GM19467 (cell line): ENCODE data around the gene EEF1A2.

Experiments used
- ATAC-seq: cut with Tn5 transposase; IDR thresholded peaks from one replicate; pipeline ENCODE4 v1.9.1; 2021; ENCODE audit warnings: mild to moderate bottlenecking, moderate library complexity; ENCODE audit not compliant: unreplicated experiment

The EEF1A2 gene

GRCh38 chr20:63498960-63499337 lies at the start of gene EEF1A2:
Gene EEF1A2 (minus strand): TSS chr20:63499083. CDS start chr20:63497763, 1,320 bp downstream.
- ATAC-seq, result no peak

GRCh38 chr20:63548542-63548941 lies 49.7 kb upstream of the EEF1A2 start:
- no peak for ATAC-seq

GRCh38 chr20:63547725-63548480 lies 49.0 kb upstream of the EEF1A2 start, which contains the start of gene SRMS:
Gene SRMS (minus strand): TSS chr20:63547749. CDS start chr20:63547463, 286 bp downstream.
- ATAC-seq, result no peak

- ATAC-seq, result no peak
Observed at GRCh38 chr20:63546956-63547724, 48.3 kb upstream of the EEF1A2 start.

- no peak for ATAC-seq
Observed at GRCh38 chr20:63546256-63546955, 47.5 kb upstream of the EEF1A2 start.

- no peak for ATAC-seq
Observed at GRCh38 chr20:63545814-63546213, 46.9 kb upstream of the EEF1A2 start.

GRCh38 chr20:63544958-63545516 lies 46.2 kb upstream of the EEF1A2 start:
- no peak for ATAC-seq

GRCh38 chr20:63544241-63544957 lies 45.5 kb upstream of the EEF1A2 start:
- no peak for ATAC-seq

- no peak for ATAC-seq
Observed at GRCh38 chr20:63543733-63544132, 44.9 kb upstream of the EEF1A2 start.

- no peak for ATAC-seq
Observed at GRCh38 chr20:63543131-63543530, 44.2 kb upstream of the EEF1A2 start.

GRCh38 chr20:63542696-63543095 lies 43.8 kb upstream of the EEF1A2 start:
- ATAC-seq, result no peak

- ATAC-seq, result no peak
Observed at GRCh38 chr20:63542031-63542559, 43.2 kb upstream of the EEF1A2 start.

- no peak for ATAC-seq
Observed at GRCh38 chr20:63541371-63541770, 42.5 kb upstream of the EEF1A2 start.

- ATAC-seq, result no peak
Observed at GRCh38 chr20:63540417-63541186, 41.7 kb upstream of the EEF1A2 start.

GRCh38 chr20:63539441-63540370 lies 40.8 kb upstream of the EEF1A2 start:
- no peak for ATAC-seq

- no peak for ATAC-seq
Observed at GRCh38 chr20:63539092-63539430, 40.2 kb upstream of the EEF1A2 start.

- ATAC-seq, result no peak
Observed at GRCh38 chr20:63538204-63539091, 39.6 kb upstream of the EEF1A2 start.
